Gastrocnemius medialis (tissue), 4 donors: ENCODE data around the gene SLC34A2. TPM values are rescaled to one million over a fixed set of nuclear protein-coding genes. Genes with fewer than 3 reads are reported as not detected.

Source experiments
- ATAC-seq, 2 donors: fragments of 150-250 bp; one replicate each; pipeline ENCODE4 v1.9.1; 2016
- DNase-seq, 2 donors: peaks; one replicate each; pipeline ENCODE4 v3.0.0-alpha.2; 2019
- H3K27ac ChIP-seq, 4 donors: fragments of 200-600 bp; sonication (generic); 1 replicate in 1 of 4; 2 replicates in 3 of 4; pipeline ENCODE4 v1.5.1; 2016 to 2018; ENCODE audit warnings: mild to moderate bottlenecking in 2 of 4, moderate library complexity in 1 of 4
- H3K27me3 ChIP-seq, 3 donors: fragments of 200-600 bp; sonication (generic) in 2 of 3; 1 replicate in 1 of 3; 2 replicates in 2 of 3; pipeline versions ENCODE4 v1.5.1 to v1.6.0; 2016 to 2019; ENCODE audit warnings: mild to moderate bottlenecking in 1 of 3, moderate library complexity in 1 of 3
- H3K36me3 ChIP-seq, 2 donors: fragments of 200-600 bp; sonication (generic) in 1 of 2; one replicate each; pipeline ENCODE4 v1.5.1; 2017 to 2018
- H3K4me1 ChIP-seq, 2 donors: fragments of 200-600 bp; sonication (generic) in 1 of 2; one replicate each; pipeline ENCODE4 v1.5.1; 2016 to 2017; ENCODE audit warnings: mild to moderate bottlenecking in 2 of 2
- H3K4me3 ChIP-seq, 4 donors: fragments of 200-600 bp; sonication (generic) in 3 of 4; 1 replicate in 1 of 4; 2 replicates in 3 of 4; pipeline ENCODE4 v1.5.1; 2016 to 2019; ENCODE audit warnings: mild to moderate bottlenecking in 2 of 4
- H3K9me3 ChIP-seq, 3 donors: fragments of 200-600 bp; sonication (generic) in 2 of 3; 1 replicate in 1 of 3; 2 replicates in 2 of 3; pipeline ENCODE4 v1.5.1; 2016 to 2019
- CTCF ChIP-seq, 5 experiments: fragments of 450-650 bp in 3 of 5; fragments of 200-600 bp in 2 of 5; sonication (generic) in 2 of 5; IDR thresholded peaks in 4 of 5; conservative IDR thresholded peaks in 1 of 5; 1 replicate in 4 of 5; 2 replicates in 1 of 5; pipeline ENCODE4 v1.5.1; 2016 to 2019; ENCODE audit warnings: antibody characterized with exemption in 5 of 5, mild to moderate bottlenecking in 3 of 5, moderate library complexity in 3 of 5
- POLR2A ChIP-seq, 2 donors: fragments of 450-650 bp; IDR thresholded peaks; one replicate each; pipeline ENCODE4 v1.6.1; 2017; ENCODE audit warnings: antibody characterized with exemption in 2 of 2, mild to moderate bottlenecking in 2 of 2, moderate library complexity in 2 of 2
- in situ Hi-C, 4 donors: fragments of 200-750 bp; cut with MboI; loops; one replicate each; pipeline versions ENCODE4 v1.15.0 to v1.8.0; 2017; ENCODE audit warnings: low sequenced_read_pairs in 4 of 4
- intact Hi-C: fragments of 100-400 bp; cut with DNase I; formaldehyde crosslinking; loops from one replicate; pipeline ENCODE4 v1.15.1; 2023; ENCODE audit warnings: low total_unique reads
- total RNA-seq, 4 donors: library from RNA; depleted of rRNA; stranded (reverse); fragments of >200 nt; gene quantifications; one replicate each; pipeline versions ENCODE4 v1.1.0 to v1.2.3, GENCODE V29; 2016

Gene SLC34A2
- total RNA-seq, 4 donors from 2014 or later = not detected

DNA sequence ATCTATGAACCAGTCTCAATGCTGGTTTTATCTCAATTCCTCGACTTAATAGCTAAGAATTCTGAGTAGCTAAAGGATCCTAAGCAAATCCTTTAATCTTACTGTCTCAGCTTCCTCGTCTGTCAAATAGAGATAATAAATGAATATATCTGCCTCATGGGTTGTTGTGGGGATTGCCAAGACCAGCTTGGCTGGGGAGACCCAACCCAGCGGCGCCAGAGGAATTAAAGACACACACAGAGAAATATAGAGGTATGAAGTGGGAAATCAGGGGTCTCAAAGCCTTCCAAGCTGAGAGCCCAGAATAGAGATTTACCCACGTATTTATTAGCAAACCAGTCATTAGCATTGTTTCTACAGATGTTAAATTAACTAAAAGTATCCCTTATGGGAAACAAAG, 41.9 kb downstream of the SLC34A2 start:
- no peak for ATAC-seq
- in situ Hi-C loops = no loop called here
- TF ChIP-seq CTCF (IDR thresholded peaks at IDR 0.05 in 4 of 5, conservative IDR thresholded peaks at IDR 0.05 in 1 of 5) = no peak
- TF ChIP-seq POLR2A (IDR thresholded peaks at IDR 0.05) = no peak
- Histone ChIP-seq H3K9me3 (no peaks in the 10 kb centered on the region), H3K4me3 (no peak overlapping the region), H3K27me3 (no peaks in the 10 kb centered on the region), H3K4me1 (no peaks in the 10 kb centered on the region), H3K27ac (no peak overlapping the region), H3K36me3 (no peaks in the 10 kb centered on the region)
- DNase-seq = no peak
- intact Hi-C loops = no loop called here

DNA sequence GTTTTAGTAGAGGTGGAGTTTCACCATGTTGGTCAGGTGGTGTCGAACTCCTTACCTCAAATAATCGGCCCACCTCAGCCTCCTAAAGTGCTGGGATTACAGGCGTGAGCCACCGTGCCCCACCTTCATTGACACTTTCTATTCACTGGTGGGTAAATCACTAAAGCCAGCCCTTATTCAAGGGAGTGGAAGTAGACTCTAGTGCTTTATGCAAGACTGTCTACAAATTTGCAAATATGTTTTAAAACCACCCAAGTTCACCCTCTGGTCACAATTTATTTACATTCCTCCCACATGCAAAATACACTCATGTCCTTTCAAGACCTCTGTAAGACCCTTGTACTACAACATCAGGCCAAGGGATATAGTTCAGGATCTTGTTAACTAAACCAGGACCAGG, 45.0 kb downstream of the SLC34A2 start:
- H3K9me3 ChIP-seq = no peaks in the 10 kb centered on the region
- no peak overlapping the region for H3K27ac ChIP-seq
- in situ Hi-C loops = no loop called here
- no peak overlapping the region for H3K4me3 ChIP-seq
- no peaks in the 10 kb centered on the region for H3K36me3 ChIP-seq
- no peaks in the 10 kb centered on the region for H3K27me3 ChIP-seq
- H3K4me1 ChIP-seq = no peaks in the 10 kb centered on the region
- no peak for ATAC-seq
- TF ChIP-seq CTCF (IDR thresholded peaks at IDR 0.05 in 4 of 5, conservative IDR thresholded peaks at IDR 0.05 in 1 of 5) (no peak), POLR2A (IDR thresholded peaks at IDR 0.05) (no peak)
- intact Hi-C loops = no loop called here
- no peak for DNase-seq

DNA sequence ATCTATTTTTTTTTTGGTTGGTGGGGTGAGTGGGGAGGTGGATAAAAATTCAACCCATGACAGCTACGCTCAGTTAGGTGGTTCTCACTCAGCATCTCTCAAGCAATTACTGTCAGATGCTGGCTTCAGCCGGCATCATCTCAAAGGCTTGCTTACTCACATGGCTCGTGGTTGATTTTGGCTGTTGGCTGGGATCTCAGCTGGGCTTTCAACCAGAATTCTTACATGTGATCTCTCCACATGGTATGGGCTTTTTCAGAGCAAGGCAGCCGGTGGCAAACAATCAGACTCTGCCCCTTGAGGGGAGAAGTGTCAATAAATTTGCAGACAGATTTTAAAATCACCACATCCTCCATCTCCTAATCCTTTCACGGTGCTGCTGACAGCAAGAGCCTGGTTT, 47.2 kb downstream of the SLC34A2 start:
- DNase-seq (no peak), ATAC-seq (no peak)
- Histone ChIP-seq H3K36me3 (no peaks in the 10 kb centered on the region), H3K27me3 (no peaks in the 10 kb centered on the region), H3K9me3 (no peaks in the 10 kb centered on the region), H3K4me1 (no peaks in the 10 kb centered on the region), H3K27ac (no peak overlapping the region), H3K4me3 (no peak overlapping the region)
- intact Hi-C loops (no loop called here), in situ Hi-C loops (no loop called here)
- TF ChIP-seq POLR2A (IDR thresholded peaks at IDR 0.05) = no peak
- no peak for TF ChIP-seq CTCF (IDR thresholded peaks at IDR 0.05 in 4 of 5, conservative IDR thresholded peaks at IDR 0.05 in 1 of 5)

- intact Hi-C loops (no loop called here), in situ Hi-C loops (no loop called here)
- TF ChIP-seq CTCF (IDR thresholded peaks at IDR 0.05 in 4 of 5, conservative IDR thresholded peaks at IDR 0.05 in 1 of 5) = no peak
- TF ChIP-seq POLR2A (IDR thresholded peaks at IDR 0.05) = no peak
- DNase-seq = no peak
- Histone ChIP-seq H3K36me3 (no peaks in the 10 kb centered on the region), H3K4me3 (no peak overlapping the region), H3K27ac (no peak overlapping the region), H3K27me3 (no peaks in the 10 kb centered on the region), H3K9me3 (no peaks in the 10 kb centered on the region), H3K4me1 (no peaks in the 10 kb centered on the region)
- no peak for ATAC-seq
Measured at GRCh38 chr4:25703731-25704388, 48.2 kb downstream of the SLC34A2 start.

DNA sequence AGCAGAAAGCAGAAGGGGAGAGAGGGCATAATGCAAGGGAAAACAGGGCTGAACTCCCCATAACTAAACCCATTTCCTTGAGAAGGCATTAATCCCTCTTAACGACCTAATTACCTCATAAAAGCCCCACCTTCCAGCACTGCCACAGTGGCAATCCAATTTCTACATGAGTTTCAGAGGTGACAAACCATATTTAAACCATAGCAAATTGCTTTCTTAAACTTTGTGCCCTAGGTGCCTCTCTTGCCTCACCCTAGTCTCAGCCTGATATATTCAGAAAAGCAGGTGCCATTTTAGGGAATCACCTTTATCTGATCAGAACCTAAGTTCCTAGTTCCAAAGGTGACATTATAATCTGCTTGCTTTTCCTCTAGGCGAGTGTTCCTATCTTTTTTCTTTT, 48.9 kb downstream of the SLC34A2 start:
- H3K27ac ChIP-seq = no peak overlapping the region
- no peaks in the 10 kb centered on the region for H3K9me3 ChIP-seq
- no peaks in the 10 kb centered on the region for H3K4me1 ChIP-seq
- in situ Hi-C loops = no loop called here
- no peak overlapping the region for H3K4me3 ChIP-seq
- ATAC-seq (no peak), DNase-seq (no peak)
- intact Hi-C loops = no loop called here
- TF ChIP-seq POLR2A (IDR thresholded peaks at IDR 0.05) (no peak), CTCF (IDR thresholded peaks at IDR 0.05 in 4 of 5, conservative IDR thresholded peaks at IDR 0.05 in 1 of 5) (no peak)
- no peaks in the 10 kb centered on the region for H3K27me3 ChIP-seq
- H3K36me3 ChIP-seq = no peaks in the 10 kb centered on the region
